Astrocyte of the hippocampus (primary cell): Measurements from ENCODE around the gene YAP1.

ENCODE experiments used
- DNase-seq: peaks from one replicate; pipeline ENCODE4 v3.0.0; 2011; ENCODE audit warnings: low read depth, low spot score

YAP1 gene

DNA sequence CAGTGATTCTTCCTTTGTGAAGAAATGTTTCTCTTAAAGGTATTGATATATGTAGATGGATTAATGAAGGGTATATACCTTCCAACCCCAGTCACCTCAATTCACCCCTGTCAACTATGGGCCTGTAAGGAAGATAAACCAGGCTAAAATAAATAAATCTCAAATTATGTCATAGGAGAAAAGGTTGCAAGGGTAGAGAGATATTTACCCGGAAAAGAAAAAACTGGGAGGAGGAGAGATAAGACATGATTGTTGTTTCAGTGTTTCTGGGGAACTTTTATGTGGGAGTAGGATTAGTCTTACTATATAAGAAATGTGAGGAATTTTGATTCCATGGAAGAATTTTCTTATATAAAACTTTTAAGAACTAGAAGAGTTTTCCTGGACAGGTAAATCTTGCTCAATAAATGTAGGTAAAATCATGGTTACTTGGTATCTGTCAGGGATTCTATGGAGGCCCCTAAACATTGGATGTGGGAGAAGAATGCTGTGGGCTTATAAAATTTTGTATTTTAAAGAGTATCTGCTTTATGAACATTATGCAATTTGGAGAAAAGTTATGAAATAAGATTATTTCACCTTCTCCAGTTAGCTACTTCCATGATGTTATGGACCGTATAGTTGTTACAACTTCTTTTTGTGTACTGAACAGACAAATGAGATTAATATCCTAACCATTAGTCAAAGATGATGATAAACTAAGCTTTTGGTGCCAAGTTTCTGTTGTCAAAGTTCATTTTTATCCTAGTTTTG lies 6.4 kb downstream of the YAP1 start:
- DNase-seq = no peak

DNA sequence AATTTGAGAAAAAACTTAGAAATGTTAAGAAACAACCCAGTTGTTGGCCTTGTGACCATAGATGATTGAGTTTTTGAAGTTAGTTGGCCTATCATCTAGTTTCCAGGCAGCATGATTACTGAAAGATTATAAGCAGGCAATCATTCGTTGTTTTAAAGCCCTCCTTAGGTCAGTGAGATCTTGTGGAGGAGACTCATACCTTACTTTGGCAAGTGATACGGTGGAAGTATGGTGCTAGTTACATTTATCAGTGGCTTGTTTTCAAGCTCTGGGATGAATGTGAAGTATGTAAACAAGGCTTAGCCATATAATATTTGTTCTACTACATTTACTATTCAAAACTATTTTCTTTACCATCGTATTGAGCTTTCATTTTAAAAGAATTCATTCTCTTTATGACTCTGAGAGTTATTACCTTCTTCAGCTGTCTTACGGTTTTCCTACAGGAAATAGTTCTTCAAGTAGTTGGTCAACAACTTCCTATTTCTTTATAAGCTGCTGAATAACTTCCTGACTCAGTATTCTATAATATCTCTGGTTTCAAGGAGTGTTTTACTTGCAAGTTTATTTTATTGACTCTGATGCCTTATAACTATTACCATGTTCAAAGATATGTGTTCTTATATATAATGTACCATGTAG lies 7.3 kb downstream of the YAP1 start:
- DNase-seq = no peak

DNA sequence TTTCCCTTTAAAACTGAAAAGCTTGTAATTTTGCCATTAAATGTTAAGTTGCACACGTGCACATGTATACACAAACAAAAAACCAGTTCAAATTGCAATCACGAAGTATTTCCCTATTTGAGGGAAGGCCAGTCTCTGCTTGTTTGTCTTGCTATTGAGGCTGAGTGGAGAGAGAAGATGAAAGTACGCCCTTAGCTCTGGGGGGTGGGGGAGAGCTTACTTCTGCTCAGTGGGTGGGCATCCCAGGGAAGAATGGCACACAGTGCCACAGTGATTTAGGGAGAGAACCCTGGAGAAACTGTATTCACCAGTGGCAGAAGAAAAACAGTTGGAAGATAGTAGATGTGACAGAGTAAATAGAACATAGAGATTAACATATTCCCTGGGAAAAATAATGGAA lies 8.7 kb downstream of the YAP1 start:
- DNase-seq = no peak

DNA sequence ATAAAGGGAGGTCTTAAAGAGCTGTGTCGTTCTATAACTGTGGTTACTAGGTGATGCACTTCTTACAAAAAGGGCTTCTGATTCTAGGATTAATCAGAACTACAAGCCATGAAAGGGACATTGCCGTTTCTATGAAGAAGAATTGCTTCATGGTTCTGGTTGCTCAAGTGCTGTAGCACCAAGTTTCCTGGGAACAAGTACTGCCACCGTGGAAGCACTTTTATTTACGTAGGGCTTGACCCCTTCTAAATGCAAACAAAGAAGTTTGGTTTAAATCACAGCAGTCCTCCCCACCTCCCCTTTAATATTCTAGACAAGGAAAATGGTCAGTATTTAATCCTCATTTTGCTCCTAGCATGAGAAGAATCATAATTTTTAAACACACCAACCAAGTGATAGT lies 9.8 kb downstream of the YAP1 start:
- DNase-seq = no peak

DNA sequence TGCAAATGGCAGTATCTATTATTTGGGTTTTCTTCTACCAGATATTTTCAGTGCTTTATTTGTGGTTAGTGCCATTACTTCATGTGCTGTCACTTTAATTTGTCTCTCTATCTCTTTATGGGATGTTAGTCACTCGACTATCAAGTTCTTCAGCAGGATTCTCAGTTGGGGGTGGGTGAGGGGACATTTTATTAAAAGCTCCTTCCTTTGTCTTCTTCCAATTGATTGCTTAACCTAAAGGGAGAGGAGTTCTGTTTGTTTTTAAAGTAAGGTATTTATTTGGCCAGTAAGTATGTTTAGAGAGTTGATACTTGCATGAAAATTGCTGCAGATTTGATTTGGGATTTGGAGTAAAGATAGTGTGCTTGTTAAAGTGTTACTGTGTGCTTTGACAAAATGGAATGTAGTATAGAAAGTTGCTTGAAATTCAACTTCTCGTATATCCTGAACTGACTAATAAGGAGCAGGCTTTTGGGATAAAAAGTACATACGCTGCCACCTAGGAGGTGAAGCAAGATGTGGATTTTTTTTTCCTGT lies 10.3 kb downstream of the YAP1 start:
- DNase-seq = no peak

DNA sequence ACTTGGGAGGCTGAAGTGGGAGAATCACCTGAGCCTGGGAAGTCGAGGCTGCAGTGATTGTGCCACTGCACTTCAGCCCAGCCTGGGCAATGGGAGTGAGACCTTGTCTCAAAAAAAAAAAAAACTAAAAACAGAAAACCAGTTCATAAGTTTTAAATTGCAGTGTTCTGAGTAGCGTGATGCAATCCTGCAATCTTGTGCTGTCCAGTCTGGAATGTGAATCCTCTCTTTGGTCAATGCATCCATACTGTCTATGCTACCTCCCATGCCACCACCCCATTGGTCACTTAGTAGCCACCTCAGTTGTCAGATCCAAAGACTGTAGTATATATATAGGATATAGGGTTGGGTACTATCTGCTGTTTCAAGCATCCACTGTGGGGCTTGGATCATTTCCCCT lies 11.1 kb downstream of the YAP1 start:
- DNase-seq = no peak

DNA sequence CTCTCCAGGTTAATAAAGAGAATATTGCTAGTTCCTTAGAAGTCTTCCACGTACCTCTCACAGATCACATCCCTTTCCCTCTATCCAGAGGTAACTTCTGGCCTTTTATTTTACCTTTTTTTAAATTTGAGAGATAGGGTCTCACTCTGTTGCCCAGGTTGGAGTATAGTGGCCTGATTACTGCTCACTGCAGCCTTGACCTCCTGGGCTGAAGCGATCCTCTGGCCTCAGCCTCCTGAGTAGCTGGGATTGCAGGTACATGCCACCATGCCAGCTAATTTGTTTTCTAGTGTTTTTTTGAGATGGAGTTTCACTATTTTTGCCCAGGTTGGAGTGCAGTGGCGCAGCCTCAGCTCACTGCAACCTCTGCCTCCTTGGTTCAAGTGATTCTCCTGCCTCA lies 24.4 kb downstream of the YAP1 start:
- no peak for DNase-seq

DNA sequence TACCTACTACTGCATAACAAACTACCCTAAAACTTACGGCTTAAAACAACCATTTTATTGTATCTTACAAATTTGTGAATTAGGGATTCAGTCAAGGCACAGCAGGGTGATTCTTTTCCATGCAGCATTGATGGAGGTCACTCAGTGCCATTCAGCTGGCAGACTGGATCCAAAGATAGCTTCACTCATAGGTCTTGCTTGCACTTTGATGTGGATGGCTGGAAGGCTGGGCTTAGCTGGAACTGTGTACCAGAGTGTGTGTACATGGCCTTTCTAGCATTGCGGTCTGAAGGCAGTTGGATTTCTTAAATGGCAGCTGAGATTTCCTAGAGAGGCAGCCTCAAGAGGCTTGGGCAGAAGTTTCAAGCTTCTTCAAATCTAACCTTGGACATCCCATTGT lies 25.0 kb downstream of the YAP1 start:
- no peak for DNase-seq

DNA sequence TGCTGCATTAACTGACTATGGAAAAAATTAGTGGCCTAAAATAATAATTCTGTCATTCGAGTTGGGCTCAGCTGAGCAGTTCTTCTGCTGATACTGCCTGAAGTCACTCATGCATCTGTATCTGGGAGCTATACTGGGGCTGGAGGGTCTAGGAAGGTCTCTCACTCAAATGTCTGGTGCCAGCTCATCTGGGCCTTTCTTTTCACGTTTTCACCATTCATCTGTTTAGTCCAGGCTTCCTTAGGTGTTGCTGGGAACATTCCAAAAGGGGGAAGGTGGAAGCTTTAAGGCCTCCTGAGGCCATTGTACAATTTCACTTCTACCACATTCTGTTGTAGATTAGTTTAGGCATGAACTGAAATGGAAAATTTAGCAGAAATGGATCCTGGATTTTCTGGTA lies 28.0 kb downstream of the YAP1 start:
- DNase-seq = peak; percentile 23

DNA sequence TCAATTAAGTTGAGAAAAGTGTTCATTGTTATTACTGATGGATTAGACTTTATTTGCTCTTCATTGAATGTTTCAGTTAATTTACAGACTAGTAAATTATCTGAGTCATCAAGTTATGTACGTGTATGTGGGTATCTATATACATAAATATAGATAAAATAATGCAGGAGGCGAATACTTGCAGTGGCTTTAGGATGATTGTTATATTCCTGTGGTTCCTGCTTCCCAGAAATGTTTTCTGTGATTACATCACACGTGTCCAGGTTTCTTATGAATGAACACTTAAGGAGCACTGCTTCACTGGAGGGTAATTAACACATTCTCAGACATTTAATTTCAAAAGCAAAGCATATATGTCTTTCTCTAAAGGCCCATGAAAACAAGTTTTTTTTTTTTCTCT lies 28.4 kb downstream of the YAP1 start:
- DNase-seq = peak; percentile 75

DNA sequence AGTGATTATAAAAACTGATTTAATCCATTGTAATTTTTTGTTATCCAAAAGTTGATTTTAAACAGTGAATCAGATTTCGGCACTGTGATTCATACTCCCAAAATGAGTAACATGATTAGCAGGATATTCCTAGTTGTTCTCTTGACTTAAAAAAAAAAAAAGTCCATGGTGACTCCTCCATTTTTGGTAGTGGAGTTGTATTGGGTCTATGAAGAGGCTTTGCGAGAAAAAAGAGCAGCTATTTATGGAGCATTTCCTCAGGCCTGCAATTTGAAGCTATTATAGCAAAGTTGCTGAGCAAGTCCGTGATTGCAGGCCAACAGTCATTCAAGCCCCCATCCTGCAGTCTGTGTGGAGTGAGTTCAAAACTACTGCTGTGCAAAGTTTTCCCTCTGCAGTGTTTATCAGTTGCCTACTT lies 28.8 kb downstream of the YAP1 start:
- peak; percentile 68 for DNase-seq

DNA sequence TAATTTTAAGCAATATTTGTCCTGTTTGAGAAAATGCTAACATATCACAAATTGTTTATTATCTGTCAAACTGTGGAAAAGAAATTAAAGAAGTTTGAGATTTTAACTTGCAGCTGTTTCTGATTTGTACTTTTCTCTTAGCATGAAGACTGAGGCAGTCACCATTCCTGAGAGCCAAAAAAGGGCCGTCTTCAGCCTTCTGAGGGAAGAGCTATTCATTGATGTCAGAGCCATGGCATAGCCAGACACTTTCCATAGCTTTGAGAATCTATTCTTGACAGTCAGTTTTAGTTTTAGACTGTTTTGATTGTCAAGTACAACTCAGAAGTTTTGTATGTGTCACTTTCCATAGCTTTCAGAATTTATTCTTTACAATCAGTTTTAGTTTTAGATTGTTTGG lies 32.1 kb downstream of the YAP1 start:
- no peak for DNase-seq

DNA sequence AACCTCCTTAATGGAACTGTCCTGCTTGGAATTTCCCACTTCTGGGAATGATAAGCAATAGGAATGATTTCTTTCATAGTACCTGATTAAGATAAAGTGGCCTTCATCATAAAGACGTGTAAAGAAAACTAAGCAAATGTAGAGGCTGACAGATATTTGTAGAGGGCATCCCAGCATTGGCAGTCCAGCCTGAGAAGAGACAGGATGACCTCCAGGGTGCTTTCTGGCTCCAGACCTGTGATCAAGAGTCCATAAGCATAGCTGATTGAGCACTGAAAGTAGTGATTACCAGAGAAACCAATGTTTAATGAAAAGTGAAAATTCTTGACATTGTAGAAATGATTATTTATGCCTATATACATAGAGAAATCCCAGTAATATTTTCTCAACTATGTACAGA lies 33.6 kb downstream of the YAP1 start:
- DNase-seq = no peak

DNA sequence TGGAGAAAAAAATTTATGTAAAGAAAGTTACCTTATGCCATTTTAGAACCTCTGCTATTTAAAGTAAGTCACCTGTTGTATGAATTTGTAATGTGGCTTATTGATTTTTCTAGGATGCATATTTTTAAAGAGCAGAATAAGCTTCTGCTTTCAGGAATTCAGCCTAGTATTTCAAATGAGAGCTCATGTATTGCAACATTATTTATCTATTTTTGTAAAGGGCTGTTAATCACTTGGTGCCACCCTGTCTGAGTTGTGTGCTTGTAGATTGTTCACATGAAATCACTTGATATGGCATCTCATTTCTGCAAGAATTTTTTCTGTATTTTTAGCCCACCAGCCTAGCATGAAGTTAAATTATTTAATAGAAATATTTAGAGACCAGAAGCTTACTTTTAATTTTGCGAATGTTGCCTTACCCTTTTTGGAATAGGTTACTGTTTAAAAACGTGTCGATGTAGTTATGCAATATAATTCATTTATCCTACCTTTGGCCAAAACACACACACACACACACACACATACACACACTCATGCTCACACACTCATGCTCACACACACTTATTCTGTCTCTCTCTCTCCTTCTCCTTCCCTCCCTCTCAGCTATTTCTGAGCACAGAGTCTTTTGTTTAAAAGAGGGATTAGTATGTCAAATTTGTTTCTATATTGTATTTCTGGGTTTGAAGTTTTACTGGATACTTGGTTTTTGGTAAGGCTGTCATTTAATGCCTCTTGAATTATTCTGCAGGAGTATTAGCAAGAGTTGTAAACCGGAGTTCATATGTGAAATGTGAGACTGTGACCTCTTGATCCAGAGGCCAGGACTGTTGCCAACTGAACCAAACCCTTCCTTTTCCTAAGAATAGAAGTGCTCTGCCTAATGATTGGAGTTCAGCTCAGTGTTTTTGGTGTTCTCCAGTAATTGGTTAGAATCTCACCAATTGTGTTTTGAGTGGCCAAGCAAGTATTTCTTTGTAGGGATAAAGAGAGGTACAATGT lies 34.4 kb downstream of the YAP1 start:
- peak; percentile 38 for DNase-seq

DNA sequence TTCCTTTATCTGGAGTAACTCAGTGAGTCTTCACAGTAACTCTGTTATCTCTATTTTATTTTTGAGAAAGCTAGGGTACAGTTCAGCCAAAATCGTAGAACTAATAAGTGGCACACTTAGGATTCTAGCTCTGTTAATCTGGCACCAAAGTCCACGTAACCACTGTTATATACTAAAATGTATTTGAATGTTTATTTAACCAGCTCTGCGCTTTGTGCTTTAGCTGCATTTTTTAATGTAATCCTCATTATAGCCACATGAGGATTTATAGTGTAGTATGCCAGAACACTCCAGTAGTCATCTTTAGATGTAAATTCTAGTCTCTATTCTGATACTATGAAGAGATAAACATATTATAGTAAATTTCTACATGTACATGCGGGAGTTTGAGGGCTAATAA lies 36.8 kb downstream of the YAP1 start:
- DNase-seq = no peak

DNA sequence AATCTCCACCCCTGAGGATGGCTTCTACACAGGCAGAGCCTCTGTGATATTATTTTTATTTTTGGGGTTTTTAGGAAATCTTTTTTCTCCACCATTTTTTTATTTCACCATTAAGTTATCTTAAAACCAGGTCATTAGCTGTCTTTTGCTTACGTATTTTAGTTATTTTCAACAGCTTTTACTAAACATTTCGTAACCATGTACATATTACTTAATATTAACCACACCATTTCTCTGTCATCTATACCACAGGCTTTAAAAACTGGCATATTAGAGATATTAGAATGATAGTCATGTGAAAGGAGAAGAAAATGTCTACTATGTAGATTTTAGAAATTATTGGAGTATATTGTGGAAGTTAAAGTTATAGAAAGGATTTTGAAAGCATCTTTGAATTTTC lies 37.4 kb downstream of the YAP1 start:
- no peak for DNase-seq

DNA sequence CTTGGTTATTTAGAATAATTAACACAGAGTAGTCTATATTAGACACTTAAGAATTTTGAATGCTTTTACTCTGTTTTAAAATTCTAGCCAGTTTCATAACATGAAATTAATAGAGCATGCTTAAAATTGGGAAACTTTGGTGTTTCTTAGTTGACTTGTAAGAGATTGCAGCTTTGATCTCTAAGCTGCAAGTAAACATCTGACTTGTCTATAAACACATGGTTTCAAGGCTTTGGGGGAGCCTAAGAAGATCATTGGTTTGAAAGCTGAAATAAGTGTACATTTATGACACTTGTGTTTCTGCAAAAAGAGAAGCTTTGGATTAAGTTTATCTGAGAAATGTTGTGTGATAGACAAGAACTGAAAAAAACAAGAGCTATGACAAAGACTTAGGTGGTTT lies 37.8 kb downstream of the YAP1 start:
- DNase-seq = no peak

DNA sequence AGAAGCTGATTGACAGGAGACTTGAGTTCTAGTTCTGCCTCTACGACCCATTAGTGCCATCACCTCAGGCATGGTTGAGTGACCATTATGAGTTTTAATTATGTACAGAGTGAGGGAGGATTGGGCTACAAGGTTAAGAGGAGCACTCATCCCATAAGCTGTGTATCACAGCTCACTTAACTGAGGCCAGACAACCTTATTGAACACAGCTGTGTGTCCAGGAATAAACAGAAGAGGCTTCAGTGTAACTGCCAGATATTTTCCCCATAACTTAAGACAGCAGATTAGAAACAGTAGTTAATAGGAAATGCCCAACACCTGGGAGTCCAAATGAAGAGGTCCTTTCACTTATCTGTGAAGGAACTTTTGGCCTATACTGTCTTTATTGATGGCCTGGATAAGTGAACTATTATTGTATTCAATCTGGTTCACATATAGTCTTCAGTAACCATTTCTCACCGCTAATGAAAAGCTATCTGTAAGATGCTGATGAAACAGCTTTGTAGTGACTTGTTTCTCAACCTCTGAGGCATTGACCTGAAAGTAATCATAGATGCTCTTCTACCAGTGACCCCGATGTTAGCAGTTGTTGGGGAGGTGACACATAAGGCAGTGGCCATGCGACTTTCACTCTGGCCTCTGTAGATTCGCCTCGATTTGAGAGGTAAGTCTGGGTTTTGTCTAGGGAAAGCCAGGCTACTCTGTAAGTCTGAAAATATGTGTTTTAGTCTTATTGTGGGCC lies 41.7 kb downstream of the YAP1 start:
- no peak for DNase-seq

DNA sequence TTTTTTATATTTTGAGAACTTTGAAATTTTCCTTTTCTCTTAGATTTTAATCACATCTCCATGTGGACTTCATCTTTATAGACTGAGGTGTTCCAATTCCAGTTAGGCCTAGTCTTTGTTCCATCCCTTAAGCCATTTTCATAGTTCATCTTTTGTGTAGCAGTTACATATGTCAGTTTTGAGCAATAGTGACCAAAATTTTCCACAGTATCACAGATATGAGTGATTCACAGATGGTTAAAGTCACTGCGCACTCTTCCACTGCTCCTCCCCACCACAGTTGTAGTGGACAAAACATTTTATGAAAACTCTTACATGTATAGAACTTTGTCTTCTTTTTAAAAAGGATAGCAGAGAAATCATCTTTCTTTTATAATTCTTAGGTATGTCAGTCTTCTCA lies 42.8 kb downstream of the YAP1 start:
- no peak for DNase-seq

DNA sequence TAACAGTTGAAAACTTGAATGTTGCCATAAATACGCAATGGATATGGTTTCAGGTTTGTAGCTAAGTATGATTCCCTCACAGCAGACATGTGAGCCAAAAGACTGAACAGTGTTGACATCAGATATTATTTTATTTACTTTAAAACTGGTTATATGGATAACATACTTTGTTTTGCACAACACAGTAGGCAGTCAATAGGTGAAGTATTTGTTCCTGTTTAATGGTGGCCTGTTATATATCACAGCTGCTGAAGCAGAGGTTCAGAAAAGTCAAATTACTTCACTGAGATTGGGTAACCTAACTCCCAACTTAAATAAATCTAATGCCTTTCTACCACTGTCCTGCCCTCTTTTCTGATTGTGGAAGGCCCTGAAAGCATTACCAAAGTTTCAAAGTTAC lies 44.6 kb downstream of the YAP1 start:
- DNase-seq = no peak

DNA sequence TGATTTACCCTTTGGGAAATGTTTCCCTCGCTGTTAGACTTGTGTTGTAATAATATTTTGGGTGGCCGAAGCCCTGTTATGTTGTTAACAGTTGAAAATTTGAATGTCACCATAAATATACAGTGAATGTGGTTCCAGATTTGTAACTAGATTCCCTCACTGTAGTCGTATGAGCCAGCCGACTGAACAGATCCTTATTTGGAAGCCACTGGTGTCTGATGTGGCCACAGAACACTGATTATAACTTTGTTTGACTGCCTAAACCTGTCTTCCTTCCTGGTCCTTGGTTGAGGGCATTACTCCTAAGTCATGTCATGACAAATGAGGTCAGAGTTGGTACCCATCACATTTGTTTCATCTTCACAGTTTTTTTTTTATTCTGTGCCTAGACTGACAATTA lies 45.4 kb downstream of the YAP1 start:
- peak; percentile 32 for DNase-seq
